Astrocyte (in vitro differentiated cells and primary cell): ENCODE data around the gene AMDHD1. TPM values are rescaled to one million over a fixed set of nuclear protein-coding genes. Genes with fewer than 3 reads are reported as not detected.

Experiments
- DNase-seq: peaks from one replicate; pipeline ENCODE4 v3.0.0-alpha.2; 2010; ENCODE audit warnings: low read depth
- FAIRE-seq: peaks from 2 replicates; lab custom pipeline; 2011; peaks lifted over from hg19 to GRCh38; lab: Jason Lieb, UNC
- H2AFZ ChIP-seq: 2 replicates; pipeline ENCODE4 v1.6.0; 2012; ENCODE audit warnings: low read depth, low read length, inconsistent platforms
- H3K27ac ChIP-seq: 2 replicates; pipeline ENCODE4 v1.5.1; 2011; ENCODE audit warnings: low read depth, low read length, inconsistent platforms
- H3K27me3 ChIP-seq: 2 replicates; pipeline ENCODE4 v1.6.0; 2011; ENCODE audit warnings: low read length, inconsistent platforms; ENCODE audit not compliant: insufficient read depth
- H3K36me3 ChIP-seq: 2 replicates; pipeline ENCODE4 v1.5.1; 2011; ENCODE audit warnings: low read length, inconsistent platforms; ENCODE audit not compliant: insufficient read depth
- H3K4me1 ChIP-seq: 2 replicates; pipeline ENCODE4 v1.5.1; 2011; ENCODE audit warnings: low read length, inconsistent platforms; ENCODE audit not compliant: insufficient read depth
- H3K4me2 ChIP-seq: 2 replicates; pipeline ENCODE4 v1.6.0; 2012; ENCODE audit warnings: low read length, inconsistent platforms
- H3K4me3 ChIP-seq: 2 replicates; pipeline ENCODE4 v1.5.1; 2011; ENCODE audit warnings: low read depth, mild to moderate bottlenecking, low read length, inconsistent platforms; ENCODE audit not compliant: insufficient read depth
- H3K79me2 ChIP-seq: 2 replicates; pipeline ENCODE4 v1.6.0; 2012; ENCODE audit warnings: mild to moderate bottlenecking, low read length, inconsistent platforms; ENCODE audit not compliant: insufficient read depth
- H3K9ac ChIP-seq: 2 replicates; pipeline ENCODE4 v1.6.0; 2012; ENCODE audit warnings: mild to moderate bottlenecking, low read length, inconsistent platforms
- H3K9me3 ChIP-seq: 2 replicates; pipeline ENCODE4 v1.5.1; 2012; ENCODE audit warnings: low read depth, mild to moderate bottlenecking, low read length, inconsistent platforms; ENCODE audit not compliant: insufficient read depth
- H4K20me1 ChIP-seq: 2 replicates; pipeline ENCODE4 v1.6.0; 2012; ENCODE audit warnings: low read length, inconsistent platforms; ENCODE audit not compliant: insufficient read depth
- H3K27ac Mint-ChIP-seq: one replicate; pipeline ENCODE4 v1.8.0; 2021; ENCODE audit warnings: mild to moderate bottlenecking, mixed read lengths; ENCODE audit not compliant: unreplicated experiment
- H3K27me3 Mint-ChIP-seq: one replicate; pipeline ENCODE4 v1.8.0; 2021; ENCODE audit warnings: low read depth, mixed read lengths; ENCODE audit not compliant: unreplicated experiment
- H3K36me3 Mint-ChIP-seq: one replicate; pipeline ENCODE4 v1.8.0; 2021; ENCODE audit warnings: low read depth, mixed read lengths; ENCODE audit not compliant: unreplicated experiment
- H3K4me1 Mint-ChIP-seq: one replicate; pipeline ENCODE4 v1.8.0; 2021; ENCODE audit warnings: low read depth, mixed read lengths; ENCODE audit not compliant: unreplicated experiment
- H3K4me3 Mint-ChIP-seq: one replicate; pipeline ENCODE4 v1.8.0; 2021; ENCODE audit warnings: mild to moderate bottlenecking, moderate library complexity, mixed read lengths; ENCODE audit not compliant: unreplicated experiment
- H3K9me3 Mint-ChIP-seq: one replicate; pipeline ENCODE4 v1.8.0; 2021; ENCODE audit warnings: mild to moderate bottlenecking, mixed read lengths; ENCODE audit not compliant: unreplicated experiment
- CTCF ChIP-seq: IDR thresholded peaks from 2 replicates; pipeline ENCODE4 v1.5.1; 2011; ENCODE audit warnings: low read depth, mild to moderate bottlenecking, inconsistent platforms, low read length, moderate library complexity; ENCODE audit not compliant: insufficient read depth
- EZH2 ChIP-seq: IDR thresholded peaks from 2 replicates; pipeline ENCODE4 v1.6.1; 2012; ENCODE audit warnings: mild to moderate bottlenecking, low read length, inconsistent platforms; ENCODE audit not compliant: insufficient read depth
- total RNA-seq: library from RNA; stranded (reverse); gene quantifications from 2 replicates; pipeline ENCODE4 v1.2.1, GENCODE V29; 2021

The AMDHD1 gene
- total RNA-seq, 1 donor from 2014 or later: 0.52 TPM

- no peak overlapping the region for H3K27ac Mint-ChIP-seq
Measured at GRCh38 chr12:95977764-95978305, 34.7 kb downstream of the AMDHD1 start.

GRCh38 chr12:95978351-95978750 lies 35.2 kb downstream of the AMDHD1 start:
- no peak overlapping the region for H3K27ac ChIP-seq
- H3K9me3 ChIP-seq: peaks cover 2% of the 10 kb centered on the region
- Mint-ChIP-seq H3K9me3 (peaks cover 3% of the 10 kb centered on the region), H3K36me3 (peaks cover 2% of the 10 kb centered on the region), H3K4me3 (no peak overlapping the region), H3K27me3 (no peaks in the 10 kb centered on the region), H3K27ac (no peak overlapping the region), H3K4me1 (peaks cover 7% of the 10 kb centered on the region)
- no peaks in the 10 kb centered on the region for H4K20me1 ChIP-seq
- H3K4me1 ChIP-seq: no peaks in the 10 kb centered on the region
- H3K4me3 ChIP-seq: no peak overlapping the region
- FAIRE-seq (no peak), DNase-seq (no peak)
- H3K79me2 ChIP-seq: no peaks in the 10 kb centered on the region
- no peaks in the 10 kb centered on the region for H3K36me3 ChIP-seq
- no peak overlapping the region for H3K9ac ChIP-seq
- TF ChIP-seq EZH2: no peak
- no peak for TF ChIP-seq CTCF
- H3K27me3 ChIP-seq: peaks cover 3% of the 10 kb centered on the region
- H2AFZ ChIP-seq: no peak overlapping the region
- no peak overlapping the region for H3K4me2 ChIP-seq

More at GRCh38 chr12:95977764-95978305, 34.7 kb downstream of the AMDHD1 start:
- Histone ChIP-seq H3K9ac (no peak overlapping the region), H3K4me3 (no peak overlapping the region), H3K9me3 (peaks cover 2% of the 10 kb centered on the region), H2AFZ (no peak overlapping the region), H3K27ac (no peak overlapping the region), H3K36me3 (no peaks in the 10 kb centered on the region), H3K27me3 (peaks cover 3% of the 10 kb centered on the region), H4K20me1 (no peaks in the 10 kb centered on the region), H3K4me2 (no peak overlapping the region), H3K79me2 (no peaks in the 10 kb centered on the region), H3K4me1 (no peaks in the 10 kb centered on the region)
- H3K4me1 Mint-ChIP-seq: peaks cover 7% of the 10 kb centered on the region
- peaks cover 3% of the 10 kb centered on the region for H3K9me3 Mint-ChIP-seq
- FAIRE-seq (no peak), DNase-seq (no peak)
- TF ChIP-seq EZH2: no peak
- TF ChIP-seq CTCF: no peak
- no peaks in the 10 kb centered on the region for H3K27me3 Mint-ChIP-seq
- H3K36me3 Mint-ChIP-seq: peaks cover 2% of the 10 kb centered on the region
- no peak overlapping the region for H3K4me3 Mint-ChIP-seq

- no peak for TF ChIP-seq EZH2
- TF ChIP-seq CTCF: no peak
- no peak overlapping the region for H3K4me2 ChIP-seq
- H3K27ac ChIP-seq: no peak overlapping the region
- H3K27me3 Mint-ChIP-seq: no peaks in the 10 kb centered on the region
- no peak overlapping the region for H3K9ac ChIP-seq
- FAIRE-seq: no peak
- no peaks in the 10 kb centered on the region for H4K20me1 ChIP-seq
- no peaks in the 10 kb centered on the region for H3K4me1 ChIP-seq
- no peaks in the 10 kb centered on the region for H3K79me2 ChIP-seq
- H2AFZ ChIP-seq: no peak overlapping the region
- peaks cover 2% of the 10 kb centered on the region for H3K36me3 Mint-ChIP-seq
- H3K4me1 Mint-ChIP-seq: peaks cover 7% of the 10 kb centered on the region
- no peak overlapping the region for H3K4me3 ChIP-seq
- peaks cover 3% of the 10 kb centered on the region for H3K27me3 ChIP-seq
- H3K9me3 ChIP-seq: peaks cover 2% of the 10 kb centered on the region
- no peak overlapping the region for H3K27ac Mint-ChIP-seq
- no peak for DNase-seq
- H3K4me3 Mint-ChIP-seq: no peak overlapping the region
- peaks cover 3% of the 10 kb centered on the region for H3K9me3 Mint-ChIP-seq
- no peaks in the 10 kb centered on the region for H3K36me3 ChIP-seq
Measured at GRCh38 chr12:95978774-95979173, 35.6 kb downstream of the AMDHD1 start.
